B cell (primary cell): Measurements from ENCODE around the gene RIPOR3. TPM values are rescaled to one million over a fixed set of nuclear protein-coding genes. Genes with fewer than 3 reads are reported as not detected.

Experiments used
- ATAC-seq: fragments of 200-7000 bp; cut with Tn5 transposase; one replicate; pipeline ENCODE4 v1.10.0; 2021; ENCODE audit warnings: low read depth, mild to moderate bottlenecking, moderate number of reproducible peaks, moderate library complexity
- CTCF ChIA-PET: fragments of 350-600 bp; sonication (Branson Sonifier 250); formaldehyde crosslinking; loops from one replicate; lab custom pipeline; 2021; ENCODE audit warnings: antibody characterized with exemption, inconsistent platforms; lab: Charles Lee
- POLR2A ChIA-PET: fragments of 350-600 bp; sonication (Branson Sonifier 250); formaldehyde crosslinking; loops from one replicate; lab custom pipeline; 2021; ENCODE audit warnings: antibody characterized with exemption; lab: Charles Lee
- DNase-seq: peaks from one replicate; pipeline ENCODE4 v3.0.0; 2013
- H2AFZ ChIP-seq: 2 replicates; pipeline ENCODE4 v1.6.1; 2012; ENCODE audit warnings: mild to moderate bottlenecking, low read depth, low read length; ENCODE audit not compliant: insufficient read depth, poor library complexity, severe bottlenecking
- H3K27ac ChIP-seq, 2 donors: 1 replicate in 1 of 2; 2 replicates in 1 of 2; pipeline ENCODE4 v1.5.1; 2012 to 2013; ENCODE audit warnings: low read length in 2 of 2, mild to moderate bottlenecking in 2 of 2, moderate library complexity in 1 of 2
- H3K27me3 ChIP-seq, 4 experiments: fragments of 200-600 bp in 1 of 4; sonication (generic) in 1 of 4; replicated peaks in 1 of 4; 1 replicate in 2 of 4; 2 replicates in 2 of 4; pipeline versions ENCODE4 v1.6.1 to v1.7.0; 2013 to 2016; ENCODE audit warnings: low read length in 3 of 4, mild to moderate bottlenecking in 2 of 4, mixed read lengths in 1 of 4, moderate library complexity in 1 of 4; ENCODE audit not compliant: insufficient read depth in 4 of 4, control insufficient read depth in 3 of 4; ENCODE audit errors: control extremely low read depth in 1 of 4
- H3K36me3 ChIP-seq, 2 experiments: replicated peaks in 1 of 2; 1 replicate in 1 of 2; 2 replicates in 1 of 2; pipeline versions ENCODE4 v1.6.1 to v1.7.1; 2013; ENCODE audit warnings: low read length in 1 of 2; ENCODE audit not compliant: insufficient read depth in 2 of 2, control insufficient read depth in 1 of 2; ENCODE audit errors: control extremely low read depth in 1 of 2, extremely low read depth in 1 of 2
- H3K4me1 ChIP-seq, 2 donors: fragments of 200-600 bp in 1 of 2; sonication (generic) in 1 of 2; 1 replicate in 1 of 2; 2 replicates in 1 of 2; pipeline versions ENCODE4 v1.5.1 to v1.6.1; 2013 to 2017; ENCODE audit warnings: low read length in 2 of 2; ENCODE audit not compliant: control insufficient read depth in 2 of 2, insufficient read depth in 2 of 2
- H3K4me2 ChIP-seq: replicated peaks from 2 replicates; pipeline ENCODE3; 2012; ENCODE audit warnings: mild to moderate bottlenecking, low read depth, low read length; ENCODE audit not compliant: poor library complexity, severe bottlenecking
- H3K4me3 ChIP-seq, 5 experiments: fragments of 200-600 bp in 1 of 5; sonication (generic) in 1 of 5; 1 replicate in 3 of 5; 2 replicates in 2 of 5; pipeline versions ENCODE4 v1.5.1 to v1.7.0; 2011 to 2016; ENCODE audit warnings: low read length in 4 of 5, mild to moderate bottlenecking in 4 of 5, low read depth in 2 of 5, control low read depth in 1 of 5, moderate library complexity in 1 of 5; ENCODE audit not compliant: insufficient read depth in 1 of 5; ENCODE audit errors: control extremely low read depth in 1 of 5, extremely low read depth in 1 of 5
- H3K79me2 ChIP-seq: fragments of 200-600 bp; sonication (generic); one replicate; pipeline ENCODE4 v1.6.0; 2016; ENCODE audit warnings: low read length; ENCODE audit not compliant: control insufficient read depth, insufficient read depth
- H3K9ac ChIP-seq: fragments of 200-600 bp; sonication (generic); 2 replicates; pipeline ENCODE4 v1.6.1; 2017; ENCODE audit warnings: mild to moderate bottlenecking, low read length, moderate library complexity
- H3K9me3 ChIP-seq, 3 donors: one replicate each; pipeline versions ENCODE4 v1.6.1 to v1.7.1; 2013; ENCODE audit warnings: low read length in 2 of 3; ENCODE audit not compliant: control insufficient read depth in 2 of 3, insufficient read depth in 1 of 3; ENCODE audit errors: control extremely low read depth in 1 of 3
- H4K20me1 ChIP-seq: 2 replicates; pipeline ENCODE4 v1.6.0; 2012; ENCODE audit warnings: mild to moderate bottlenecking, low read length; ENCODE audit not compliant: insufficient read depth, control insufficient read depth, poor library complexity, severe bottlenecking
- H3K27ac Mint-ChIP-seq: one replicate; pipeline ENCODE4 v1.8.0; 2021; ENCODE audit warnings: mixed read lengths
- H3K27me3 Mint-ChIP-seq: one replicate; pipeline ENCODE4 v1.8.0; 2021; ENCODE audit warnings: mixed read lengths
- H3K4me1 Mint-ChIP-seq: one replicate; pipeline ENCODE4 v1.8.0; 2021; ENCODE audit warnings: mixed read lengths
- H3K4me3 Mint-ChIP-seq: one replicate; pipeline ENCODE4 v1.8.0; 2021; ENCODE audit warnings: mixed read lengths
- H3K9me3 Mint-ChIP-seq: one replicate; pipeline ENCODE4 v1.8.0; 2022; ENCODE audit warnings: mixed read lengths; ENCODE audit not compliant: insufficient read depth
- CTCF ChIP-seq: fragments of 200-600 bp; IDR thresholded peaks from one replicate; pipeline ENCODE4 v1.8.0; 2022; ENCODE audit warnings: antibody characterized with exemption, mild to moderate bottlenecking
- EZH2 ChIP-seq: IDR thresholded peaks from 2 replicates; pipeline ENCODE4 v1.6.1; 2012; ENCODE audit warnings: borderline replicate concordance, low read depth, mild to moderate bottlenecking, moderate library complexity, low read length; ENCODE audit not compliant: insufficient read depth, poor library complexity, severe bottlenecking
- WGBS: methylation state at CpG from one replicate; pipeline ENCODE4 v1.1.5; 2013; ENCODE audit warnings: missing lambda C conversion rate; ENCODE audit not compliant: insufficient coverage; 5-methylcytosine and 5-hydroxymethylcytosine counted together
- intact Hi-C: fragments of 100-400 bp; cut with micrococcal nuclease; formaldehyde crosslinking; loops from one replicate; pipeline ENCODE4 v1.10.0; 2022
- polyA plus RNA-seq: library from polyadenylated mRNA; depleted of rRNA; stranded (reverse); fragments of >200 nt; gene quantifications from 2 replicates; pipeline ENCODE4 v1.2.3, GENCODE V29; 2012
- total RNA-seq, 2 donors: library from RNA; stranded (reverse); fragments of 120-200 nt in 1 of 2; gene quantifications; 1 replicate in 1 of 2; 2 replicates in 1 of 2; pipeline versions ENCODE4 v1.2.3 to v1.2.4, GENCODE V29; 2013 to 2022

Gene RIPOR3
- total and polyA plus RNA-seq, 2 donors (not counting 1 experiment from before 2014, with no cell fraction given) = 0.09 to 0.27 TPM

GRCh38 chr20:50694379-50695134 lies 3.2 kb upstream of the RIPOR3 start:
- Histone ChIP-seq H3K4me1 (peaks cover 12% of the 10 kb centered on the region in 2 donors), H3K36me3 (no peaks in the 10 kb centered on the region), H2AFZ (no peak overlapping the region), H3K27ac (no peak overlapping the region), H3K9ac (no peak overlapping the region), H3K4me2 (no peak overlapping the region), H3K9me3 (no peaks in the 10 kb centered on the region), H3K4me3 (no peak overlapping the region), H3K79me2 (no peaks in the 10 kb centered on the region), H3K27me3 (peaks cover 0 to 39% (median 8%) of the 10 kb centered on the region in 4 experiments), H4K20me1 (no peaks in the 10 kb centered on the region)
- no peak overlapping the region for H3K27ac Mint-ChIP-seq
- H3K27me3 Mint-ChIP-seq = peaks cover 43% of the 10 kb centered on the region
- no peak for TF ChIP-seq CTCF
- no peak for TF ChIP-seq EZH2
- no peaks in the 10 kb centered on the region for H3K9me3 Mint-ChIP-seq
- ATAC-seq (no peak), DNase-seq (no peak)
- WGBS = 100% methylated on average over 2 of the region's 9 CpGs
- ChIA-PET POLR2A (no interaction called here), CTCF (no interaction called here)
- H3K4me1 Mint-ChIP-seq = peaks cover 11% of the 10 kb centered on the region
- intact Hi-C loops = no loop called here
- no peak overlapping the region for H3K4me3 Mint-ChIP-seq

GRCh38 chr20:50693001-50693400 lies 1.7 kb upstream of the RIPOR3 start:
- H3K9ac ChIP-seq = no peak overlapping the region
- H4K20me1 ChIP-seq = no peaks in the 10 kb centered on the region
- H3K36me3 ChIP-seq = no peaks in the 10 kb centered on the region
- Mint-ChIP-seq H3K4me3 (no peak overlapping the region), H3K9me3 (no peaks in the 10 kb centered on the region), H3K27me3 (peaks cover 47% of the 10 kb centered on the region), H3K27ac (no peak overlapping the region), H3K4me1 (peaks cover 11% of the 10 kb centered on the region)
- TF ChIP-seq CTCF = no peak
- no peak for TF ChIP-seq EZH2
- ChIA-PET CTCF (no interaction called here), POLR2A (no interaction called here)
- WGBS = no CpG with 5 or more reads among the region's 1 CpG
- H3K4me1 ChIP-seq = peaks cover 12% of the 10 kb centered on the region in 2 donors
- no peak overlapping the region for H3K4me3 ChIP-seq
- H3K27ac ChIP-seq = no peak overlapping the region
- no peak for DNase-seq
- no peaks in the 10 kb centered on the region for H3K79me2 ChIP-seq
- H3K9me3 ChIP-seq = no peaks in the 10 kb centered on the region
- H3K27me3 ChIP-seq = peaks cover 0 to 48% (median 9%) of the 10 kb centered on the region in 4 experiments
- intact Hi-C loops = no loop called here
- no peak overlapping the region for H3K4me2 ChIP-seq
- no peak for ATAC-seq
- no peak overlapping the region for H2AFZ ChIP-seq
